Activated T-cell treated with anti-CD3 and anti-CD28 coated beads for 24 hours (primary cell): ENCODE measurements around the gene RPP25L.
"Not testable (repeated sequence)": the region's sequence is repeated elsewhere in the genome, so short reads cannot be mapped to it uniquely, and the experiment has no call there.

Source experiments
- DNase-seq: peaks from one replicate; pipeline ENCODE4 v3.0.0-alpha.2; 2020; ENCODE audit warnings: low read depth

Gene RPP25L

GRCh38 chr9:34611811-34612787 is at the start of gene RPP25L:
RPP25L (minus strand) TSS chr9:34612097; CDS start chr9:34611296, 801 bp downstream.
- DNase-seq = peak; percentile 83

GRCh38 chr9:34659592-34660253 is 47.8 kb upstream of the RPP25L start:
- no peak for DNase-seq

GRCh38 chr9:34658461-34658860 is 46.6 kb upstream of the RPP25L start:
- DNase-seq = no peak

- no peak for DNase-seq
These were observed 45.1 kb upstream of the RPP25L start for GRCh38 chr9:34656992-34657391.

- no peak for DNase-seq
These were observed 43.5 kb upstream of the RPP25L start for GRCh38 chr9:34655394-34655793.

GRCh38 chr9:34654323-34655051 is 42.6 kb upstream of the RPP25L start:
- no peak for DNase-seq

- DNase-seq = no peak
These were observed 41.5 kb upstream of the RPP25L start for GRCh38 chr9:34653151-34654072.

- no peak for DNase-seq
These were observed 40.7 kb upstream of the RPP25L start for GRCh38 chr9:34652602-34653000.

- peak; percentile 50 for DNase-seq
These were observed 40.1 kb upstream of the RPP25L start, which contains the start of gene IL11RA for GRCh38 chr9:34651876-34652601. IL11RA (plus strand) TSS chr9:34652185; CDS start chr9:34655218, 3,033 bp downstream.

GRCh38 chr9:34651321-34651720 is 39.4 kb upstream of the RPP25L start:
- DNase-seq = no peak

GRCh38 chr9:34650816-34651215 is 38.9 kb upstream of the RPP25L start:
- no peak for DNase-seq

GRCh38 chr9:34648673-34649072 is 36.8 kb upstream of the RPP25L start:
- DNase-seq = no peak

GRCh38 chr9:34647651-34648050 is 35.8 kb upstream of the RPP25L start:
- DNase-seq = no peak

GRCh38 chr9:34647084-34647403 is 35.1 kb upstream of the RPP25L start:
- no peak for DNase-seq

GRCh38 chr9:34646211-34647083 is 34.5 kb upstream of the RPP25L start, which contains the start of gene GALT:
GALT (plus strand) TSS chr9:34646675; CDS start chr9:34646705, 30 bp downstream.
- peak; percentile 95 for DNase-seq

- DNase-seq = no peak
These were observed 32.9 kb upstream of the RPP25L start for GRCh38 chr9:34644766-34645314.

GRCh38 chr9:34642679-34643078 is 30.8 kb upstream of the RPP25L start:
- DNase-seq = no peak

GRCh38 chr9:34639322-34639721 is 27.4 kb upstream of the RPP25L start:
- DNase-seq = not testable (repeated sequence)

GRCh38 chr9:34638138-34638445 is 26.2 kb upstream of the RPP25L start:
- DNase-seq = no peak
